Measurements from ENCODE around the gene SHB.

- no peak for TF ChIP-seq POLR2A (IDR thresholded peaks at IDR 0.05)
- TF ChIP-seq POLR2AphosphoS5 (IDR thresholded peaks at IDR 0.05): no peak
- TF ChIP-seq, protein P1, sequence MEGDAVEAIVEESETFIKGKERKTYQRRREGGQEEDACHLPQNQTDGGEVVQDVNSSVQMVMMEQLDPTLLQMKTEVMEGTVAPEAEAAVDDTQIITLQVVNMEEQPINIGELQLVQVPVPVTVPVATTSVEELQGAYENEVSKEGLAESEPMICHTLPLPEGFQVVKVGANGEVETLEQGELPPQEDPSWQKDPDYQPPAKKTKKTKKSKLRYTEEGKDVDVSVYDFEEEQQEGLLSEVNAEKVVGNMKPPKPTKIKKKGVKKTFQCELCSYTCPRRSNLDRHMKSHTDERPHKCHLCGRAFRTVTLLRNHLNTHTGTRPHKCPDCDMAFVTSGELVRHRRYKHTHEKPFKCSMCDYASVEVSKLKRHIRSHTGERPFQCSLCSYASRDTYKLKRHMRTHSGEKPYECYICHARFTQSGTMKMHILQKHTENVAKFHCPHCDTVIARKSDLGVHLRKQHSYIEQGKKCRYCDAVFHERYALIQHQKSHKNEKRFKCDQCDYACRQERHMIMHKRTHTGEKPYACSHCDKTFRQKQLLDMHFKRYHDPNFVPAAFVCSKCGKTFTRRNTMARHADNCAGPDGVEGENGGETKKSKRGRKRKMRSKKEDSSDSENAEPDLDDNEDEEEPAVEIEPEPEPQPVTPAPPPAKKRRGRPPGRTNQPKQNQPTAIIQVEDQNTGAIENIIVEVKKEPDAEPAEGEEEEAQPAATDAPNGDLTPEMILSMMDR (IDR thresholded peaks at IDR 0.05 in 8 of 11, conservative IDR thresholded peaks at IDR 0.05 in 3 of 11): no peak
These were observed 110.9 kb downstream of the SHB start for GRCh38 chr9:37958154-37958553.
